GM19438 (cell line): Measurements from ENCODE around the gene PRR33.
"Not testable (repeated sequence)": the region's sequence is repeated elsewhere in the genome, so short reads cannot be mapped to it uniquely, and the experiment has no call there.

Experiments
- ATAC-seq: cut with Tn5 transposase; IDR thresholded peaks from one replicate; pipeline ENCODE4 v1.9.1; 2021; ENCODE audit warnings: low read depth; ENCODE audit not compliant: unreplicated experiment

Gene PRR33

GRCh38 chr11:1878137-1879031 lies 13.3 kb downstream of the PRR33 start:
- no peak for ATAC-seq

- ATAC-seq: no peak
Observed at GRCh38 chr11:1877211-1878136, 14.2 kb downstream of the PRR33 start.

- no peak for ATAC-seq
Observed at GRCh38 chr11:1876361-1877063, 15.2 kb downstream of the PRR33 start.

- ATAC-seq: not testable (repeated sequence)
Observed at GRCh38 chr11:1875851-1876301, 15.8 kb downstream of the PRR33 start.

GRCh38 chr11:1875093-1875850 lies 16.4 kb downstream of the PRR33 start:
- no peak for ATAC-seq

- ATAC-seq: not testable (repeated sequence)
Observed at GRCh38 chr11:1874441-1875092, 17.1 kb downstream of the PRR33 start.

GRCh38 chr11:1873813-1874150 lies 17.9 kb downstream of the PRR33 start:
- not testable (repeated sequence) for ATAC-seq

GRCh38 chr11:1873048-1873812 lies 18.5 kb downstream of the PRR33 start:
- no peak for ATAC-seq

GRCh38 chr11:1872267-1872985 lies 19.3 kb downstream of the PRR33 start:
- no peak for ATAC-seq

GRCh38 chr11:1871531-1871930 lies 20.2 kb downstream of the PRR33 start:
- no peak for ATAC-seq

- ATAC-seq: no peak
Observed at GRCh38 chr11:1870721-1871466, 20.8 kb downstream of the PRR33 start.

- ATAC-seq: no peak
Observed at GRCh38 chr11:1870326-1870696, 21.4 kb downstream of the PRR33 start.

- ATAC-seq: no peak
Observed at GRCh38 chr11:1869427-1870325, 22.0 kb downstream of the PRR33 start.

GRCh38 chr11:1868636-1869291 lies 22.9 kb downstream of the PRR33 start:
- no peak for ATAC-seq

GRCh38 chr11:1868056-1868635 lies 23.5 kb downstream of the PRR33 start:
- no peak for ATAC-seq

- no peak for ATAC-seq
Observed at GRCh38 chr11:1867381-1867780, 24.3 kb downstream of the PRR33 start.
